ENCODE results near the gene IGSF6. TPM values are rescaled to one million over a fixed set of nuclear protein-coding genes. Genes with fewer than 3 reads are reported as not detected.

The IGSF6 gene
- total and polyA plus RNA-seq, 2 of the 8 experiments (the other 6 are each of a cell fraction or from before 2014, with no cell fraction given): not detected

DNA sequence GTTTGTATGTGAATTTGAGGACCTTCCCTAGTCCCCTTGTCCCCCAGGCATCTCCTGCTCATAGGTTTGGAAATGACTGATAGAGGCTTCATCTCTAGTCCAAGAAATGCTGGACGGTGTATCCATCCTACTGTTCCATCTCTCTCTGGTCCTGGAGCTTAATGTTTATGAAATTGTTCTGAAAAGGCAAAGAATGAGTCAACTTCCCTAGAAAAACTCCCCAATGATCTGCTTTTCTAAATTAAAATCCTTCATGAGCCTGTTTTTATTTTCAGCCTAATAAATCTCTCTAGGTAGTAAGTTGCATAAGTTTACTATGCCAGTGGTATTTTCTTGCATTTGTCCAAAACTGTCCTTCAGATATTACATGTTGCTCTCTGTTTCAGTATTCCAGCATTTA is 2.1 kb upstream of the IGSF6 start (continued):
- TF ChIP-seq SIX5 (IDR thresholded peaks at IDR 0.05; ENCODE audit: low read depth, low read length): no peak
- no peak for TF ChIP-seq RNF2 (IDR thresholded peaks at IDR 0.05; ENCODE audit: borderline replicate concordance, low read depth, low read length, missing control alignments, poor library complexity, severe bottlenecking)
- no peak for TF ChIP-seq POLR2AphosphoS5 (IDR thresholded peaks at IDR 0.05; ENCODE audit: low read depth, low read length)
- no peak for TF ChIP-seq CEBPB (IDR thresholded peaks at IDR 0.05; ENCODE audit: low read depth, low read length)
- TF ChIP-seq, protein P1, sequence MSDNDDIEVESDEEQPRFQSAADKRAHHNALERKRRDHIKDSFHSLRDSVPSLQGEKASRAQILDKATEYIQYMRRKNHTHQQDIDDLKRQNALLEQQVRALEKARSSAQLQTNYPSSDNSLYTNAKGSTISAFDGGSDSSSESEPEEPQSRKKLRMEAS (IDR thresholded peaks at IDR 0.05): no peak
- TF ChIP-seq PHF8 (conservative IDR thresholded peaks at IDR 0.05; ENCODE audit: low read depth, low read length): no peak
